ENCODE results near the gene FAM13A. TPM values are rescaled to one million over a fixed set of nuclear protein-coding genes. Genes with fewer than 3 reads are reported as not detected.

FAM13A gene
- total RNA-seq, 1 experiment from 2014 or later, result 15.1 TPM

GRCh38 chr4:88843067-88843685 lies 213.8 kb downstream of the FAM13A start:
- in situ Hi-C loops (cut with HindIII; ENCODE audit: low pct_unique_long_range_greater_than_20kb, low sequenced_read_pairs), result no loop called here
- DNase-seq (ENCODE audit: low read depth, low spot score), result peak; percentile 15

GRCh38 chr4:88841635-88842034 lies 215.3 kb downstream of the FAM13A start:
- no peak for DNase-seq (ENCODE audit: low read depth, low spot score)
- in situ Hi-C loops (cut with HindIII; ENCODE audit: low pct_unique_long_range_greater_than_20kb, low sequenced_read_pairs), result no loop called here

- in situ Hi-C loops (cut with HindIII; ENCODE audit: low pct_unique_long_range_greater_than_20kb, low sequenced_read_pairs), result no loop called here
- no peak for DNase-seq (ENCODE audit: low read depth, low spot score)
Measured at GRCh38 chr4:88836216-88836615, 220.8 kb downstream of the FAM13A start.

- in situ Hi-C loops (cut with HindIII; ENCODE audit: low pct_unique_long_range_greater_than_20kb, low sequenced_read_pairs), result no loop called here
- DNase-seq (ENCODE audit: low read depth, low spot score), result no peak
Measured at GRCh38 chr4:88831031-88831430, 226.0 kb downstream of the FAM13A start.

- in situ Hi-C loops (cut with HindIII; ENCODE audit: low pct_unique_long_range_greater_than_20kb, low sequenced_read_pairs), result no loop called here
Measured at GRCh38 chr4:88830598-88830997, 226.4 kb downstream of the FAM13A start.

GRCh38 chr4:88828842-88829571 lies 228.0 kb downstream of the FAM13A start:
- in situ Hi-C loops (cut with HindIII; ENCODE audit: low pct_unique_long_range_greater_than_20kb, low sequenced_read_pairs), result no loop called here
- no peak for DNase-seq (ENCODE audit: low read depth, low spot score)

More at GRCh38 chr4:88830598-88830997, 226.4 kb downstream of the FAM13A start:
- no peak for DNase-seq (ENCODE audit: low read depth, low spot score)

- in situ Hi-C loops (cut with HindIII; ENCODE audit: low pct_unique_long_range_greater_than_20kb, low sequenced_read_pairs), result no loop called here
- DNase-seq (ENCODE audit: low read depth, low spot score), result no peak
Measured at GRCh38 chr4:88827442-88827841, 229.5 kb downstream of the FAM13A start.

- no peak for DNase-seq (ENCODE audit: low read depth, low spot score)
- in situ Hi-C loops (cut with HindIII; ENCODE audit: low pct_unique_long_range_greater_than_20kb, low sequenced_read_pairs), result no loop called here
Measured at GRCh38 chr4:88826771-88827170, 230.2 kb downstream of the FAM13A start.

GRCh38 chr4:88825931-88826330 lies 231.1 kb downstream of the FAM13A start:
- DNase-seq (ENCODE audit: low read depth, low spot score), result no peak
- in situ Hi-C loops (cut with HindIII; ENCODE audit: low pct_unique_long_range_greater_than_20kb, low sequenced_read_pairs), result no loop called here

- in situ Hi-C loops (cut with HindIII; ENCODE audit: low pct_unique_long_range_greater_than_20kb, low sequenced_read_pairs), result no loop called here
- peak; percentile 73 for DNase-seq (ENCODE audit: low read depth, low spot score)
Measured at GRCh38 chr4:88823058-88823919, 233.7 kb downstream of the FAM13A start.

- no peak for DNase-seq (ENCODE audit: low read depth, low spot score)
- in situ Hi-C loops (cut with HindIII; ENCODE audit: low pct_unique_long_range_greater_than_20kb, low sequenced_read_pairs), result no loop called here
Measured at GRCh38 chr4:88822034-88822789, 234.8 kb downstream of the FAM13A start.

GRCh38 chr4:88821522-88821921 lies 235.5 kb downstream of the FAM13A start:
- no peak for DNase-seq (ENCODE audit: low read depth, low spot score)
- in situ Hi-C loops (cut with HindIII; ENCODE audit: low pct_unique_long_range_greater_than_20kb, low sequenced_read_pairs), result no loop called here

GRCh38 chr4:88820698-88821415 lies 236.1 kb downstream of the FAM13A start:
- no peak for DNase-seq (ENCODE audit: low read depth, low spot score)
- in situ Hi-C loops (cut with HindIII; ENCODE audit: low pct_unique_long_range_greater_than_20kb, low sequenced_read_pairs), result no loop called here

GRCh38 chr4:88819818-88820697 lies 236.9 kb downstream of the FAM13A start:
- no peak for DNase-seq (ENCODE audit: low read depth, low spot score)
- in situ Hi-C loops (cut with HindIII; ENCODE audit: low pct_unique_long_range_greater_than_20kb, low sequenced_read_pairs), result no loop called here

- DNase-seq (ENCODE audit: low read depth, low spot score), result peak; percentile 65
- in situ Hi-C loops (cut with HindIII; ENCODE audit: low pct_unique_long_range_greater_than_20kb, low sequenced_read_pairs), result no loop called here
Measured at GRCh38 chr4:88818631-88819470, 238.1 kb downstream of the FAM13A start.
